Activated CD4-positive, CD25-positive, alpha-beta regulatory T cell treated with anti-CD3 and anti-CD28 coated beads, Interleukin-2, amount 50 U/mL, for 24 hours (primary cell): ENCODE measurements around the gene MORN4.

Experiments
- ATAC-seq, 2 donors: fragments of 150-1000 bp; cut with Tn5 transposase; one replicate each; pipeline ENCODE4 v1.10.0; 2021; ENCODE audit warnings: mild to moderate bottlenecking in 1 of 2, moderate library complexity in 1 of 2

The MORN4 gene

GRCh38 chr10:97572214-97572989 lies 60.9 kb downstream of the MORN4 start, which contains the start of gene ANKRD2:
ANKRD2 (plus strand) TSS chr10:97572779; CDS start chr10:97572789, 10 bp downstream.
- ATAC-seq = peak in 1 of 2 donors; percentile 69

- no peak for ATAC-seq
Observed at GRCh38 chr10:97571622-97572021, 61.7 kb downstream of the MORN4 start.

GRCh38 chr10:97570789-97571471 lies 62.4 kb downstream of the MORN4 start:
- ATAC-seq = no peak

DNA sequence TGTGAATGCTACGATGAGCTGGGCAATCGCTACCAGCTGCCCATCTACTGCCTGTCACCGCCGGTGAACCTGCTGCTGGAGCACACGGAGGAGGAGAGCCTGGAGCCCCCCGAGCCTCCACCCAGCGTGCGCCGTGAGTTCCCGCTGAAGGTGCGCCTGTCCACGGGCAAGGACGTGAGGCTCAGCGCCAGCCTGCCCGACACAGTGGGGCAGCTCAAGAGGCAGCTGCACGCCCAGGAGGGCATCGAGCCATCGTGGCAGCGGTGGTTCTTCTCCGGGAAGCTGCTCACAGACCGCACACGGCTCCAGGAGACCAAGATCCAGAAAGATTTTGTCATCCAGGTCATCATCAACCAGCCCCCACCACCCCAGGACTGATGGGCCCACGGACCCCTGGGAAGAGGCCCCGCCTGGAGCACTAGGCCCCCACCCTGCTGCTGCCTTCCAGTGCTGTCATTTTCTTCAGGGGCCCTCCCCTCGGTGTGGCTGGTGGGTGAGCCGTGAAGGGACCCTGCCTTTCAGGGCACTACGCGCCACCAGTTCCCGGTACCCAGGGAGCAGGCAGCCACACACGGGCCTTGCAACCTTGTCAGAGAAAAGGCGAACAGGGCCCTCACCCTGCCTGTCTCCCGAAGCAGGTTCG lies 63.0 kb downstream of the MORN4 start:
- no peak for ATAC-seq

- ATAC-seq = no peak
Observed at GRCh38 chr10:97567891-97568290, 65.4 kb downstream of the MORN4 start.

- peak in 1 of 2 donors; percentile 59 for ATAC-seq
Observed at GRCh38 chr10:97566336-97566996, 66.8 kb downstream of the MORN4 start.

GRCh38 chr10:97564776-97565175 lies 68.5 kb downstream of the MORN4 start:
- no peak for ATAC-seq
